ENCODE data around the gene ARHGEF40.

- TF ChIP-seq EZH2 (IDR thresholded peaks at IDR 0.05; ENCODE audit: insufficient read depth, poor library complexity, severe bottlenecking) (no peak), EZH2phosphoT487 (IDR thresholded peaks at IDR 0.05; ENCODE audit: insufficient read depth, low read depth) (no peak)
Observed at GRCh38 chr14:21103710-21104447, 33.8 kb downstream of the ARHGEF40 start.

Data from GM23248 (cell line).